ENCODE results near the gene RAB6B. TPM values are rescaled to one million over a fixed set of nuclear protein-coding genes. Genes with fewer than 3 reads are reported as not detected.

The RAB6B gene
- polyA plus RNA-seq, 1 donor (not counting 4 experiments of a cell fraction or from before 2014, with no cell fraction given): 2.2 TPM

GRCh38 chr3:133799794-133800585, 95.7 kb downstream of the RAB6B start:
- Histone ChIP-seq H3K27me3 (ENCODE audit: control insufficient read depth, extremely low read depth, insufficient read depth, low read length) (no peaks in the 10 kb centered on the region), H3K36me3 (ENCODE audit: control insufficient read depth in 2 of 2, extremely low read depth in 1 of 2, insufficient read depth in 2 of 2, low read length in 2 of 2) (no peaks in the 10 kb centered on the region), H3K79me2 (ENCODE audit: control insufficient read depth, insufficient read depth, low read length) (no peaks in the 10 kb centered on the region), H3K4me2 (ENCODE audit: control insufficient read depth, extremely low read depth, insufficient read depth, low read depth, low read length) (no peak overlapping the region), H3K4me1 (ENCODE audit: control insufficient read depth, extremely low read depth, insufficient read depth, low read length) (peaks cover 7% of the 10 kb centered on the region), H3K27ac (ENCODE audit: control insufficient read depth, insufficient read depth, low read length) (no peak overlapping the region), H2AFZ (ENCODE audit: control insufficient read depth, low read length) (no peak overlapping the region), H3K4me3 (ENCODE audit: control insufficient read depth in 2 of 3, extremely low read depth in 1 of 3, insufficient read depth in 2 of 3, low read depth in 1 of 3, low read length in 3 of 3) (no peak overlapping the region), H3K9ac (ENCODE audit: control insufficient read depth, extremely low read depth, insufficient read depth, low read length) (no peak overlapping the region), H3K9me1 (ENCODE audit: control insufficient read depth, extremely low read depth, insufficient read depth, low read length) (no peaks in the 10 kb centered on the region), H4K20me1 (ENCODE audit: control insufficient read depth, extremely low read depth, insufficient read depth, low read length) (no peaks in the 10 kb centered on the region), H3K9me3 (ENCODE audit: control insufficient read depth, low read depth, low read length) (no peaks in the 10 kb centered on the region)
- DNase-seq (ENCODE audit: low read depth, low spot score): no peak
- no peak for TF ChIP-seq EZH2 (IDR thresholded peaks at IDR 0.05; ENCODE audit: low read length)
- no peak for TF ChIP-seq CTCF (optimal IDR thresholded peaks at IDR 0.05 in 1 of 3, IDR thresholded peaks at IDR 0.05 in 1 of 3, conservative IDR thresholded peaks at IDR 0.05 in 1 of 3; ENCODE audit: extremely low read depth in 1 of 3, insufficient read depth in 2 of 3, low read length in 3 of 3)
- dilution Hi-C loops (cut with MboI; ENCODE audit: extremely low pct_ligation_motif_present, low sequenced_read_pairs): no loop called here
- FAIRE-seq: peak; percentile 79

- Histone ChIP-seq H3K9ac (ENCODE audit: control insufficient read depth, extremely low read depth, insufficient read depth, low read length) (no peak overlapping the region), H3K27ac (ENCODE audit: control insufficient read depth, insufficient read depth, low read length) (no peak overlapping the region), H3K27me3 (ENCODE audit: control insufficient read depth, extremely low read depth, insufficient read depth, low read length) (no peaks in the 10 kb centered on the region), H2AFZ (ENCODE audit: control insufficient read depth, low read length) (no peak overlapping the region), H3K4me3 (ENCODE audit: control insufficient read depth in 2 of 3, extremely low read depth in 1 of 3, insufficient read depth in 2 of 3, low read depth in 1 of 3, low read length in 3 of 3) (no peak overlapping the region), H3K9me1 (ENCODE audit: control insufficient read depth, extremely low read depth, insufficient read depth, low read length) (no peaks in the 10 kb centered on the region), H3K9me3 (ENCODE audit: control insufficient read depth, low read depth, low read length) (no peaks in the 10 kb centered on the region), H3K4me2 (ENCODE audit: control insufficient read depth, extremely low read depth, insufficient read depth, low read depth, low read length) (no peak overlapping the region), H3K4me1 (ENCODE audit: control insufficient read depth, extremely low read depth, insufficient read depth, low read length) (peaks cover 4% of the 10 kb centered on the region), H3K79me2 (ENCODE audit: control insufficient read depth, insufficient read depth, low read length) (no peaks in the 10 kb centered on the region), H4K20me1 (ENCODE audit: control insufficient read depth, extremely low read depth, insufficient read depth, low read length) (no peaks in the 10 kb centered on the region), H3K36me3 (ENCODE audit: control insufficient read depth in 2 of 2, extremely low read depth in 1 of 2, insufficient read depth in 2 of 2, low read length in 2 of 2) (no peaks in the 10 kb centered on the region)
- dilution Hi-C loops (cut with MboI; ENCODE audit: extremely low pct_ligation_motif_present, low sequenced_read_pairs): no loop called here
- FAIRE-seq (no peak), DNase-seq (ENCODE audit: low read depth, low spot score) (no peak)
- no peak for TF ChIP-seq CTCF (optimal IDR thresholded peaks at IDR 0.05 in 1 of 3, IDR thresholded peaks at IDR 0.05 in 1 of 3, conservative IDR thresholded peaks at IDR 0.05 in 1 of 3; ENCODE audit: extremely low read depth in 1 of 3, insufficient read depth in 2 of 3, low read length in 3 of 3)
- TF ChIP-seq EZH2 (IDR thresholded peaks at IDR 0.05; ENCODE audit: low read length): no peak
These were observed 98.1 kb downstream of the RAB6B start for GRCh38 chr3:133797396-133798105.
